COR-L47 (cell line): ENCODE data around the gene CPNE2.

Experiments
- DNase-seq: peaks from one replicate; lab custom pipeline; 2025; lab: John Stamatoyannopoulos, UW

The CPNE2 gene

DNA sequence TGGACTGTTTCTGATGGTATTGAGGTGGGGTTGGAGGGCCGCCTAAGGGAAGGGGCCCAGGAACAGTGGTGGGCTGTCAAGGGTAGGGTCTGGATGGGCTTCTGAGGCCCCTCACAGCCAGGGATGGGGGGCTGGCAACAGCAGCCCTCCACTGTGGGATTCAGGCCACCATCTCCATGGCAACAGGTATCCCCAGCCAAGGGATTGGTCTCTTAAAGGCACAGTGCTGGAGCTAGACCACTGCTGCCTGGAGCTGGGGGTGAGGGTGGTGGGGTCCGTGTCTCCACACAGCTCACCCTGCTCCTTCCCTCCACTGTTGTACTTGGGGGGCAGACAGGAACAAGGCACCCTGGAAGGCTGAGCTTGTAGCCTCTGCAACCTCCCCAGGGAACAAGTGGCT, 51.6 kb downstream of the CPNE2 start:
- DNase-seq, result no peak

DNA sequence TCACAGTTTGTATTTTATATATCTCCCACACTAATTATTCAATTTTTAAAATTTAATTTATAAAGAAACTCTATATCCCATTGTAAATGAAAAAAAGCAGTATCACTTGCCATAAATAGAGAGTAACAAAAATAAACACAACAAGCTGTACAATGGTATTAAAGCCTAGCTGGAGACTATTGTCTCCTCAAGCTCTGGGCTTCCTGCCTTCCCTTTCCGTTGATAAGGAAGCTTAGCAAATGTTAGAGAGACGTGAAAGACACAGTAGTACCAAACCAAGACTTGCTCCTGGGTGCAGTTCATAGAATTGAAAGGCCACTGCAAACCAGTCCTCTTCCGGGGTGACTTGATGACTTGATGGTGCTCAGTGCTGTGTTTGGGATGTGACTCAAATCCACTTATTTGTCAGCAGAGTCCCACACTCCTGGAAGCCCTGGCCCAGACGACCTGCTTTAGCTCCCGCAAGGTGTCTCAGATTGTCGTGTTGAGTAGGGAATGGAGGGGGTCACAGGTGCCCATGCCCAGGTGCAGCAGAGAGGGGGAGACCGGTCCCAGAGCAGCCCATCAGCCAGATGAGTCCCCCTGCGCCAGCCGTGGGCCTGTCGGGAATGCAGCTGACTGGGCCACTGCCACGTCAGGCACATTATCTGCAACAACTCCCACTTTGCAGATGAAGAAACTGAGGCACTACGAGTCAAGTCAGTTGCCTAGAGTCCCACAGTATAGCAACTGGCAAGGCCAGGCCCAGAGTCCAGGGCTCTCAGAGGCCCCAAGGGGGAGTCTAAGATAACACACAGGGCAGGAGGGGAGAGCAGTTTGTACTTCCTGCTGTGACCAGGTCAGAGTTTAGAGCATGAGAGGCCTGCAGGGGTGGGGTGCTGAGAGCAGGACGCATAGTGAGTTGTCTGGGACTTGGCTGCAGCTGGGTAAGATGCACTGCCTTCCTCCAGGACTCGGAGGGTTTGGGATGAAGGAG, 53.0 kb downstream of the CPNE2 start:
- no peak for DNase-seq

DNA sequence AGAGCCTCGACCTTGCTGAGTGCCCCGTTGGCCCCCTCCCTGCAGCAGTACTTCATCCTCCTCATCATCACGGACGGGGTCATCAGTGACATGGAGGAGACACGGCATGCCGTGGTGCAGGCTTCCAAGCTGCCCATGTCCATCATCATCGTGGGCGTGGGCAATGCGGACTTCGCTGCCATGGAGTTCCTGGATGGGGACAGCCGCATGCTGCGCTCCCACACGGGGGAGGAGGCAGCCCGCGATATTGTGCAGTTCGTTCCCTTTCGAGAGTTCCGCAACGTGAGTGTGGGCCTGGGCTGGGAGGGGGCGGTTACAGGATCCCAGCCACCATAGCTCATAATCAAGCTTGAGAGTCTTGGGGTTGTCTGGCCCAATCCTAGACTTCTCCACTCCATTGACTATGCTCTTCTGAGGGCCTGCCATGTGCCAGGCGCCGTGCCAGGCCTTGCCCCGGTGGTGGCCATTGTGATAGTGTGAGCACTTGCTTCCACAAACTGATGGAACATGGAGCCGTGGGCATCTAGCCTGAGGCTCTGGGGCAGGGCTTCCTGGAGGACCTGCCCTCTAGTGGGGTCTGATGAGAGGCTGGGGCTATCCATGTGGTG, 53.8 kb downstream of the CPNE2 start:
- no peak for DNase-seq

DNA sequence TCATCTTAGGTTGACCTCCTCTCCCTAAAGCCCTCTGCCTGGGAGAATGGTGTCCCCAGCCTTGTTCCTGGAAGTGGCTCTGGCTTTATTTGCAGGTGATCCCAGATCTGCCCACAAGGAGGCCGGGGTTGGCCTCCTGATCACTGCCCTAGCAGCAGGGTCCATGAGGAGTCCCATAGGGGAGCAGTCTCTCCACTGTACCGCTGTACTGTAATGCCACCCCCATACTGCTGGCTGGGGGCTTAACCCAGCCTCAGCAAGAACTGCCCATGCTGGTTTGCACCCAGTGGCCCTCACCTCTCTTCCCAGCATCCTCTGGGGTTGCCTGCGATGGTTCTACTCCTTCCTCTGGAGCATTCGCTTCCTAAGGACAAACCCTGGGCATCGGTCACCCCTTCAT, 54.4 kb downstream of the CPNE2 start:
- DNase-seq, result no peak

DNA sequence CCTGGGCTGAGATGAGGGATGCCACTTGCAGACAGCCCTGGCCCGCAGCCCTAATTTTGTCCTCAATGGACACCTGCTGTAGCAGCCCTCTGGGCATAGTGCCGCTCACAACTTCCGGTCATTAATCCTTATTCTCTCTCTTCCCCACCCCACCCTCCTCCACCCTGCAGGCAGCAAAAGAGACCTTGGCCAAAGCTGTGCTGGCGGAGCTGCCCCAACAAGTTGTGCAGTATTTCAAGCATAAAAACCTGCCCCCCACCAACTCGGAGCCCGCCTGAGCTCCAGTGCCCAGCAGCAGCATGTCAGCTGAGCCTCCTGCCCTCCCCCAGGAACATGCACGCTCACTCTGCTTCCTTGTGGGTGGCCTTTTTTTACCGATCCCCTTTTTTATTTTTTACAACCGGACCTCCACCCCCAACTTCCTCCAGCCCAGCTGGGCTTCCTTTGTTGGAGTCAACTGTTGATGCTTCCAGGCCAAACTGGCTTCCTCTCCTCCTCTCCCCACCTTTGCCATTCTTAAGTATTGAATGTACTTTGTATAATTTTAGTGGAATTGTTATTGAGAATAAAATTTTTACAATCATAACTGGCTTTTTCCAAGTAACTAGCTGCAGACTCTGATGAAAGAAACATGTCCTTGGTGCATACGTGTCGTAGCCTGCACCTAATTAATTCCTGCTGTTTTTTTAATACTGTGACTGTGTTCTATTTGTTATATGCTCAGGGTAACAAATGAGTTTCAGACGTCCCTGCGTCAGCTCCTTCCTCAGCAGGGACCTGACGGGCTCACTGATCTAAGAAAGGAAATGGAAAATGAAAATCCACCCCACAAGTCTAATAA, 55.2 kb downstream of the CPNE2 start:
- no peak for DNase-seq

DNA sequence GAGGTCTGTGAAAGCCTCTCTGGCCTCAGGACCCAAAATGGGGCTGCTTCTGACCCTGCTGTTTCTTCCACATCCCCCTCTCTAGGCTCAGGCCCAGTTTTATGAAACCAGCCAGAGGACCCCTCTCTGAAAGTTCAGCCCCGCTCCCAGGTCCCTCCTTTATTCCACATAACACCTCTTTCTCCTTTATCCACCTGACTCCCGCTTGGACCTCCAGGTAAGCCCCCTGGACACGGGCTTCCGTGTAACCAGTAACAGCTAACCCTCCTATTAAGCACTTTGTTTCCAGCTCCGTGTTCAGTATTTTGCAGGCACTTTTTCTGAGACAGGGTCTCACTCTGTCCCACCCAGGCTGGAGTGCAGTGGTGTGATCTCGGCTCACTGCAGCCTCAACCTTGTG, 56.1 kb downstream of the CPNE2 start:
- DNase-seq, result no peak

DNA sequence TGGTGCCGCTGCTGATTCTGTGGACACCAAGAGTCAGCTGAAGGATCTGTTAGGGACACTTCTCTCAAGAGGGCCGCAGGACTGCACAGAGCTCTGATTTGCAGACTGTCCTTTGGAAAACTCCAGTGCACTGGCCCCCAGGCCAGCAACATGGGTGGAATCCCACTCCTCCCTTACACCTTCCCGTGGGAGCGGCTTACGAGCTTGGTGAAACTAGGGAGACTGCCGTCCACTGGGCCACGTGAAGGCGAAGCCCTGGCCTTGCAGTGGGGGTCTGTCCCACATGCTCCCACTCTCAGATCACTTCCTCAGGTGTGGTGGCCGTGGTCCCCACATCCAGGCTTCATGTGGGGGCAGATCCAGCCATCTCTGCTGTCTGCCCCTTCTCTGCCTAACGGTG, 57.0 kb downstream of the CPNE2 start:
- DNase-seq, result no peak

DNA sequence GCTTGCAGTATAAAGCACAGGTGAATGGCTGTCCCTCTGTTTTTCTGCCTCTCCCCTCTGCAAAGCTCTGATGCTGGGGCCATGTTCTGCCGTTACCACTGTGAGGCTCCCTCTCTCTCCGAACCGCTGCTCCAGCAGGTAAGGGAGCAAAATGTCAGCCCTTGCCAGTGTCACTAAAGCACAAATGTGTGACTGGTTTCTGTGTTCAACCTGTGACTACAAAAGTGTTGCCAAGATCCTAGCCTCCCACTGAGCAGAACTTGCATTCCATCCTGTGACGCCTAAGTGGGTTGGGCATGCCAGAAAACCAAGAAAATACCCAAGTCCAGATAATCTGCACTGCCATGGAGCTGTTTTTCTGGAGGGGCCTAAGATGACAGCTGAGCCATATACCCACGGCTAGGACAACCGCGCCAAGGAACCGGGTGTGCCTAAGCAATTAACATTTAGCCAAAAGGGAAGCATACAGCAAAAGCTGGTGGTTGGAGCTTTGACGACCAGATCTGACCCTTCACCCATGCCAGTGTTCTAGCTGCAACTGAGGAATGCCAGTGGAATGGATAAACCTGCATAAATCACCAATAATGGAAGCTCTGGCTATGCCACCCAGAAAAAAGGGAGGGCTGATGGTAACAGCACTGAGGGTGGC, 58.4 kb downstream of the CPNE2 start:
- no peak for DNase-seq

DNA sequence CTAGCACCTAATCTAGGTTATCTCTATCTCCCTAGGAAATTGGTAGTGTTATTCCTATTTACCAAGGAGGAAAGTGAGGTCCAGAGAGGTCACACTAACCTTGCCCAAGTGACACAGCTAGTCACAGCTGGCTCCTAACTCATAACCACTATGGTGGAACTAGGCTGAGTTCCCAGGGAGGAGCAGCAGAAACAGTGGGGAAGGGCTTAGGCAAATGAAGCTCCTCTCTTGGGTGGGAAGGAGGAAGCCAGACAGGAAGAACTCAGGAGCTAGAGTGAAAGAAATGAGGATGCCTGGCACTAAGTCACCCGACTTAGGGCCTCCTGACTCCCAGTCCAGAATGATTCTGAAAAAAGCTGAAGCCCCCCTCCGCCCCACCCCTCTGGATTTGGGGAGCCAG, 59.0 kb downstream of the CPNE2 start:
- no peak for DNase-seq

DNA sequence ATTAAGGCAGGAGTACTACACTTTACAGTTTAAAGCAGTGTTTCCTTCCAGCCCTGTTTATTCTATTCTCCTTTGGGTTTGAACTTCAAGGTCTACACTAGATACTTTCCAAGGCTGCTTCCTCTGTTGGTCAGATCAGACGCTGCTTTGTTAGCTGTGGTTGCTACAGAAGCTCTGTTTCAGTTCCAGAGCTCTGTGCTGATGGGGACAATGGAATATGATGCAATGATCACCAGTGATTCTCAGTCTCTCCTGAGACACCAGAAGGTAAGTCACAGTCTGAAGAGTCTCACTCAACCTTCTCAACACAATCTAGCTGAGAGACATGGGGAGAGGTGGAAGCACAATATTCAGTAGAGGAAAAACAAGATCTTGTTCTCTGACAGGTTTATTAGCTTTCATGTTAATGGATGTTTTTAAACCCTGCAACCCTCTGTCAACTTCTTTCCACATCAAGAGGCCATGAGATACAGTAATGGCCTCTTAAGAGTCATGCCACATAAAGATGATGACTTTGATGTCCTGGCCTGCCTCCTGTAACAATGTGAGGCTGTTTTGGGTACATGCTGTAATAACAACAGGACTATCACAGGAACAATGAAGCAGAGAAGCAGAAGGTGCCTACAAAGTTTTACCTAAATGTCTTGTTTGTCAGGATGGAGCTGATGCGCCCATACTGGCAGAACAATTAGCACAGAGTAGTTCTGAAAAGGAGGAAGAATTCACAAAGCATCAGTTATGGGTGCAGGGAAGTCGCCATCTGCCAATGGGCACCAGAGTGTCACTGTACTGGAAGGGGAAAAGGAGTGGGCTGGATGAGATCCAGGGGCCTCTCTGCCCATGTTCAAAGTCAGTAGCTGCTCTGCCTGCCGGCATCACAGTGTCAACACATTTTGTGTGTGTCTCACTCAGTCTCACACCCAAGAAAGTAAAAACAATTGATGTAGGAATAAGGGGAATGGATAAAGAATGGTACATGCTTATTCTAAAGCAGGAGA, 60.0 kb downstream of the CPNE2 start:
- DNase-seq, result no peak

DNA sequence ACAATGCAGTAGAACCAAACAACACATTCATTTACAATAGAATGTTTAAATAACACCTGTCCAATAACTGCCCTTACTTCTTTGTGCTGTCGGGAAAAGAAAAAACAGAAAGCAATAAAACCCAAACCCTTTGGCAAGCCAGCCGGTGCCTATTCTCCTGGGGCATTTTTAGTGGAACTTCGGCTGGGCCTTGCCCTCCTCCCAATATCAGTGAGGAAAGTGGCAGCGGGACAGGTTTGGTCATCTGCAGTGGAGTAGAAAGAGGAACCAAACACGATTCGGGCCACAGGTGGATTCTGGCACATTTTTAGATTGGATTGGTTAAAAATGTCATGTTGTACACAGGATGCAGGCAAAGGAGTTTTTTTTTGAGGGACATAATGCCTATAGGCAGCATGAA, 61.5 kb downstream of the CPNE2 start:
- DNase-seq, result no peak

DNA sequence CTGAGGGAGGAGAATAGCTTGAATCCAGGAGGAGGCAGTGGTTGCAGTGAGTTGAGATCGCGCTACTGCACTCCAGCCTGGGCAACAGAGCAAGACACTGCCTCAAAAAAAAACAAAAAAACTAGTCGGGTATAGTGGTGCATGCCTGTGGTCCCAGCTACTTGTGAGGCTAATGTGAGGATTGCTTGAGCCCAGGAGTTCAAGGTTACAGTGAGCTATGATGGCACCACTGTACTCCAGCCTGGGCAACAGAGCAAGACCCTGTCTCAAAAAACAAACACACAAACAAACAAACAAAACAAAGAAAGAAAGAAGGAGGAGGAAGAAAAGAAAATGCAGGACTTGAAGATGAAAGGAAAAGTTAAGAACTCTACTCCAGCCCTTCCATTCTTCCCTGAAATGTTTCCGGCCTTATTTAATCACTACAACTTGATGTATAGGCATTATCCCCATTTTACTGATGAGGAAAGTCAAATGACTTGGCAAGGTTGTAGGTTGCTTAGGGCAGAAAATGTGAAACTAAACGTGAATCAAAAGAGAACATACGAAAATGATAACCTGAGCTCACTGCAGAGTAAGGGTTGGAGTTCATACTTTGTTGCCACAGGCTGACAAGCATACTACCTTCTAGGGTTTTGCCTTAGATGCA, 63.4 kb downstream of the CPNE2 start:
- DNase-seq, result no peak

DNA sequence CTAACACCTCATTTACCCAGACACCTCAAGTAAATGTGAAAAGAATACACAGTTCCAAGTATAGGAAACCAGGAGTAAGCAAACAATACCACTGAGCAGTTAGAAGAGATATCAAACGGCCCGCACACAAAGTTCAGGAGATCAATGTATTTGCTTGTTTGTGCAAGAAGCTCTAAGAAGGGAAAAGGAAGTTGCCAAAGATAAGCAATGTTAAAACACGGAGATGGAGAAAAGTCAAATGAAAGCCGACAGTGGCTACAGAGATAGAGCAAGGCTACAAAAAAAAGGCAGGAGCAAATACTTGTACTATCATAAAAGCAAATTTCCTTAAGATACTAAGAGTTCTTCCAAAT, 63.9 kb downstream of the CPNE2 start:
- DNase-seq, result no peak

DNA sequence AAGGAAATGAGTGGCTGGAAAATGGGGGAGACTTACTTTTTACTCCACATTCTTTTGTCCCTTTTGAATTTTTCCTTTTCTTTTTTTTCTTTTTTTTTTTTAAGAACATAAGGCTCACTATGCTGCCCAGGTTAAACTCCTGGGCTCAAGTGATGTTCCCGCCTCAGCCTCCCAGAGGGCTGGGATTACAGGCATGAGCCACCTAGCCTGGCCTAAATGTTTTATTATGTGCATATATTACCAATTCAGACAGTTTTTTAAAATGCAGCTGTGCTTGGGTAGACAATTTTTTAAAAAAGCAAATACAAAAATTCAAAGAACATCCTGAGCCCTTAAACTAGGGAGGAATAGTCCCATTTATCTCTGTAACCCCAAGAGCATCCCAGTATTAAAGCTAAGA, 65.2 kb downstream of the CPNE2 start:
- DNase-seq, result no peak

DNA sequence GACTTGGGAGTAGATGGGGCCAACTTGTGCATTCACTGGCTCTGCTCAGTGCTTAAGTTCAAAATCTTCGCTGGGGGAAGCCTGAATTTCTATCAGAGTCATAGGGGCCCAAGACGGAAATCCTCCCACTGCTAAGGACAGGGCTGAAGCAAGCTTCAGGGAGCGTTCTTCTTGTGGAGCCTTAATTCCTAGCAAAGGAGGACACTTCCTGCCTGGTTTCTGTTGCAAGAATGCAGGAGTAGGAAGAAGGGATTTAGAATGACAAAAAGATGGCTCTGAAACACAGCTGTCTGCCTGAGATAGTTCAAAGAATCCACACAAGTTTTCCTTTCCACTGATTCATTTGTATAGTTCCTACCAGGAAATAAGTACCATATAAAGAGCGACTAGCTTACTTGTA, 67.1 kb downstream of the CPNE2 start:
- no peak for DNase-seq

DNA sequence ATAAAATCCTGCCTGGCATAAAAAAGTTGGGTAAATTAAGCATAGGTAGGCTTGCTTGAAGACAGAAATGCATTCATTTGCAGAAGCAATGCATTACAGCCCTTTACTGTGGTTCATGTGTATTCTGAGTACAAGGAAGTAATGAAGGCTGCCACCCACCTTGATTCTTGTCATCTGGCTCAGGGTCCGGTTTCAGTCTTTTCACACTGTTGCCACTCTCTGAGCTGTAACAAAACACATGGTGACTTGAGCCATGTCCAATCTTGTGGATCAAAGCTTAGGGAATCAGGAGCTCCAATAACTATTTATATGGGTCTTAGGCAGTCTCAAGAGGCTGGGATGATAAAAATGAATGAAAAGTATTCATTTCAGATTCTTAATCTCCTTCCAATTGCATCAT, 71.5 kb downstream of the CPNE2 start:
- DNase-seq, result no peak

DNA sequence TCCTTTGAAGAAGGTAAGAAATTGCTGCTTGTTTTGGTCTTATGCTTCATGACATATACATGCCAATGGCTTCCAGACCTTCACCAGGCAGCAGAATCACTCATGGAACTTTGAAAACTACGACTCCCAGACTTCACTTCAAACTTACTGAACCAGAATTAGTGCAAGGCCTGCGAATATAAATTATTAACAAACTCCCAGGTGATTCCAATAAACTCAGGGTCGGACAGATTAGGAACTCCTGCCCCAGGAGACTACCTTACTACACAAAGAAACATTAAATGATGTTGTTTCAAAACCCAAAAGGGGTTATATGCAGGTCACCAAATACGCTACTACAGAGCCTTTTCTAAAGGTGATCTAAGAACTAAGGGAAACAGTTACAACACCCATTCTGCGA, 73.1 kb downstream of the CPNE2 start:
- no peak for DNase-seq

DNA sequence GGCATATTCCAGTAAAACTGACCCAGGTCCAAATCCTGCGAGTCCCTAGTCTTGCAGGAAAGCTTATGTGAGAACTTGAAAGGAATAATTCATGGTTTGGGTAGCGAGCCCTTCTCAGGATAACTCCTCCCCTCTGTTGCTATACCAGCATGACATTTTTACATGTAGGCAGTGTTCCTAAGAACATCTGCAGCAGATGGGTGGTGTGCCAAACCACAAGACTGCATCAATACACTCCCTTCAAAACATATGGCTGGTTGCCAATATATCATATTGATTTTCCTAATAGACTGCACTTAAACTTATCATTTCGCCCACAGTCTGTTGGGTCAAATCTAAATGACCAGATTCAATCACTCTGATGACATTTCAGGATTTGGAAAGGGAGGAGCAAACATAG, 73.6 kb downstream of the CPNE2 start:
- peak; percentile 74 for DNase-seq

DNA sequence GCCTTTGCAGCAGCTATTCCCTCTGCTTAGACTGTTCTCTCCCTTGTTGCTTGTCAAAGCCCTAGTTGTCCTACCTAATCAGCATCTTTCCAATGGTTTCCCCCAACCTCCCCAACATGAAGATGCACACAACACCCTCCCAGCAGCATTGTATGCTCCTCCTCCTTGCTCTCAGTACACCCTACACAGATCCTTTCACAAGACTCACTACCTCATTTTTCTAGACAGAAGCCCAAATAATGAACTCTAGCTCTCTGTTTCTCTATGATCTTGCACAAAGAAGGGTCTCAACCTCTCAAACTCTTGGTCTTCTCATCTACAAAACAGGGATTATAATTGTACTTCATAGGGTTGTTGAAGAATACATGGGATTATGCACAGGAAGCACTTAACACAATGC, 74.1 kb downstream of the CPNE2 start:
- no peak for DNase-seq

DNA sequence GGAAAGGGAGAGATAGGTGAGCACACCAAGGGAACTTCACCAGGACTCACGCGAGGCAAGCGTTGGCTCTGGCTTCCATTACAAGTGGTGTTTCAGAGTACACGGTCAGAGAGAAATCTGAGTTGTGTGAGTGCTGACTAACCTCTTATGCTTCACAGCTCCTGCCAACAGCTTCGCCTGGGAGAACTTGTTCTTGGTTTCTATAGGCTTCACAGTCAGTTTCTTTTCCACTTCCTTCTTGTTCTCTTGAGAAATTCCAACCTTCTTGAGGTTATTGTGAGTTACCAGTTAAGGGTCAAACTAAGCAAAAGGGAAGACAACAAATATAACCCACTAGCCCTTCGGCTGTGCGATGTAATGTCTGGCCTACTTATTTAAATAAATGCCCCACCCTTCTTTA, 74.6 kb downstream of the CPNE2 start:
- DNase-seq, result no peak

DNA sequence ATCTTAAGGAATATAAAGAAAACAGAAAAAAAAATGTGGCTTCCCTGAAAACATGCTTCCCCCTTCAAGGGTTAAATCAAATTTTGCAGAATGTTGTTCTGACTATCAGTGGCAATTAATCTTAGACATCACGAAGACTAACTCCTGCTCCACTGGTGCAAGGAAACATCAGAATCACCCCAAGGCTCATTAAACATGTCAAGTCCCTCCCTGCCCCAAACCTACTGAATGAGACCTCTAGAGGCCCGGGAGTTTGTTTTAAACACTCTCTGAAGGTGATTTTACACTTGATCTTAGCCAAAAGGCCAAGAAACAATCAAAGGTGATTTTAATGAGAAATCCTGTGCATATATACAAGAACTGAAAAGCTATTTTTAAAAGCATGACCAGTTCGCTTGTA, 75.2 kb downstream of the CPNE2 start:
- DNase-seq, result no peak
